SU-DHL-6 (cell line): ENCODE data around the gene GGPS1.

Source experiments
- EZH2phosphoT487 ChIP-seq: fragments of 200-600 bp; sonication (generic), shearing (Covaris generic); conservative IDR thresholded peaks from 2 replicates; pipeline ENCODE4 v1.6.1; 2018; ENCODE audit warnings: mild to moderate bottlenecking, antibody characterized with exemption, low read length, moderate library complexity, mixed read lengths
- TF ChIP-seq, protein P1 (sequence below): fragments of 200-600 bp; sonication (generic); IDR thresholded peaks from one replicate; pipeline ENCODE4 v1.5.1; 2017; ENCODE audit warnings: antibody characterized with exemption, mild to moderate bottlenecking, low read length, moderate library complexity; ENCODE audit not compliant: insufficient read depth, poor library complexity, severe bottlenecking

DNA sequence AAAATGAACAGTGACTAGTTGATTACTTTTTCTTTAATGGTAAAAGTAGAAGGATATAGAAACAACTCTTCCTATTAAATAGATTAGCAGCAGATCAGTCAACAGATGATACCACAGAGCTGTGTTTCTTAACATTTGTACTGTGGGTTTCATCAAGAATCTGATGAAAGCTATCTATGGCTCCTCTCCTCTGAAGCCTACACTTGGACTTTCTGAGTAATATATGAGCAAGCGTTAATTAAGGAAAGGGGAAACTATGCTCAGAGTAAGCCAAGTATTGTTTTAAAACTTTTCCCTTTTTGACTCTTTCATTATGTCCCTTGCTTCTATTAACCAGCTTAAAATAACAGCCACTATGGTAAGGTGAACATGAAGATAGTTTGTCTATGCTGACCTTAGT is 11.2 kb upstream of the GGPS1 start:
- TF ChIP-seq, protein P1, sequence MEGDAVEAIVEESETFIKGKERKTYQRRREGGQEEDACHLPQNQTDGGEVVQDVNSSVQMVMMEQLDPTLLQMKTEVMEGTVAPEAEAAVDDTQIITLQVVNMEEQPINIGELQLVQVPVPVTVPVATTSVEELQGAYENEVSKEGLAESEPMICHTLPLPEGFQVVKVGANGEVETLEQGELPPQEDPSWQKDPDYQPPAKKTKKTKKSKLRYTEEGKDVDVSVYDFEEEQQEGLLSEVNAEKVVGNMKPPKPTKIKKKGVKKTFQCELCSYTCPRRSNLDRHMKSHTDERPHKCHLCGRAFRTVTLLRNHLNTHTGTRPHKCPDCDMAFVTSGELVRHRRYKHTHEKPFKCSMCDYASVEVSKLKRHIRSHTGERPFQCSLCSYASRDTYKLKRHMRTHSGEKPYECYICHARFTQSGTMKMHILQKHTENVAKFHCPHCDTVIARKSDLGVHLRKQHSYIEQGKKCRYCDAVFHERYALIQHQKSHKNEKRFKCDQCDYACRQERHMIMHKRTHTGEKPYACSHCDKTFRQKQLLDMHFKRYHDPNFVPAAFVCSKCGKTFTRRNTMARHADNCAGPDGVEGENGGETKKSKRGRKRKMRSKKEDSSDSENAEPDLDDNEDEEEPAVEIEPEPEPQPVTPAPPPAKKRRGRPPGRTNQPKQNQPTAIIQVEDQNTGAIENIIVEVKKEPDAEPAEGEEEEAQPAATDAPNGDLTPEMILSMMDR: no peak
- no peak for TF ChIP-seq EZH2phosphoT487
